ENCODE data around the gene PSD4.

Gene PSD4

DNA sequence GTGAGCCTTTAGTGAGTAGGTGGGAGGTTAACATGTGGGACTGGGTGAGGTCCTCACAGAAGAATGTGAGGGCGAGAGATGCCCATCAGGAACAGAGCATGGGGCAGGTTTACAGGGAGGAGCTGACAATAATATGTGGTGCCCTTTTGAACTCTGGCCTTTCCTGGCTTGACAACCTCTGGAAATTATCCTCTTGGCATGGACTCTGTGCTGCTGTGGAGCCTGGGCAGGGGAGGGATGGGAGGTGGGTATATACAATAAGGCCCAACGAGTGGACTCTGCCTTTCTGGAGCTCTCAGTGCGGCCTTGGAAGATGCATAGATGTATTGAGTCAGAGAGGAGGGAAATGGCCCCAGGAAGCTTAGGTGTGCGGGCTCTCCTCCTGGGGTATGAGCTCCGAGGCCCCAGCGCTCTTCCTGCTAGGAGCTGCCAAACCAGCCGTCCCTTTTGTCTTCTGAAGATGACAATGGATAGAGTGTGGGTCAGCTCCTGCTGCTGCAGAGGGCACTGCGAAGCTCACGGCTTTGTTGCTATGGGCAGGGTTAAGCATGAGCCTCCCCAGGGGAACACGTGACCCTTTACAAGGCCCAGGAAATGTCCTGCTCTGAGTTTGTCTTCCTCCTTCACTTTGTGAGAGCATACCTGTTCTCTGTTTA, 8.7 kb upstream of the PSD4 start:
- Histone ChIP-seq H4K20me1 (ENCODE audit: insufficient read depth, low read length, poor library complexity, severe bottlenecking) (no peaks in the 10 kb centered on the region), H3F3A (ENCODE audit: low read depth) (no peaks in the 10 kb centered on the region), H3K27me3 (ENCODE audit: insufficient read depth, low read length, poor library complexity, severe bottlenecking) (no peaks in the 10 kb centered on the region), H3K79me2 (ENCODE audit: insufficient read depth, low read length) (no peaks in the 10 kb centered on the region), H3K4me2 (ENCODE audit: low read depth, low read length, poor library complexity, severe bottlenecking) (no peak overlapping the region), H3K9ac (ENCODE audit: low read depth, low read length, poor library complexity, severe bottlenecking) (no peak overlapping the region), H3K36me3 (ENCODE audit: insufficient read depth, low read length) (no peaks in the 10 kb centered on the region), H3K4me3 (ENCODE audit: low read length, poor library complexity, severe bottlenecking) (no peak overlapping the region), H3K9me2 (replicated peaks; ENCODE audit: low read depth, low read length) (no peaks in the 10 kb centered on the region), H2AFZ (ENCODE audit: low read length) (no peak overlapping the region), H3K9me3 (ENCODE audit: insufficient read depth, low read depth, low read length) (no peaks in the 10 kb centered on the region), H3K4me1 (ENCODE audit: insufficient read depth, low read length, poor library complexity, severe bottlenecking) (peaks cover 25% of the 10 kb centered on the region)
- TF ChIP-seq EZH2phosphoT487 (IDR thresholded peaks at IDR 0.05; ENCODE audit: borderline replicate concordance): no peak
- TF ChIP-seq, protein P1, sequence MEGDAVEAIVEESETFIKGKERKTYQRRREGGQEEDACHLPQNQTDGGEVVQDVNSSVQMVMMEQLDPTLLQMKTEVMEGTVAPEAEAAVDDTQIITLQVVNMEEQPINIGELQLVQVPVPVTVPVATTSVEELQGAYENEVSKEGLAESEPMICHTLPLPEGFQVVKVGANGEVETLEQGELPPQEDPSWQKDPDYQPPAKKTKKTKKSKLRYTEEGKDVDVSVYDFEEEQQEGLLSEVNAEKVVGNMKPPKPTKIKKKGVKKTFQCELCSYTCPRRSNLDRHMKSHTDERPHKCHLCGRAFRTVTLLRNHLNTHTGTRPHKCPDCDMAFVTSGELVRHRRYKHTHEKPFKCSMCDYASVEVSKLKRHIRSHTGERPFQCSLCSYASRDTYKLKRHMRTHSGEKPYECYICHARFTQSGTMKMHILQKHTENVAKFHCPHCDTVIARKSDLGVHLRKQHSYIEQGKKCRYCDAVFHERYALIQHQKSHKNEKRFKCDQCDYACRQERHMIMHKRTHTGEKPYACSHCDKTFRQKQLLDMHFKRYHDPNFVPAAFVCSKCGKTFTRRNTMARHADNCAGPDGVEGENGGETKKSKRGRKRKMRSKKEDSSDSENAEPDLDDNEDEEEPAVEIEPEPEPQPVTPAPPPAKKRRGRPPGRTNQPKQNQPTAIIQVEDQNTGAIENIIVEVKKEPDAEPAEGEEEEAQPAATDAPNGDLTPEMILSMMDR (conservative IDR thresholded peaks at IDR 0.05; ENCODE audit: low read length): no peak

DNA sequence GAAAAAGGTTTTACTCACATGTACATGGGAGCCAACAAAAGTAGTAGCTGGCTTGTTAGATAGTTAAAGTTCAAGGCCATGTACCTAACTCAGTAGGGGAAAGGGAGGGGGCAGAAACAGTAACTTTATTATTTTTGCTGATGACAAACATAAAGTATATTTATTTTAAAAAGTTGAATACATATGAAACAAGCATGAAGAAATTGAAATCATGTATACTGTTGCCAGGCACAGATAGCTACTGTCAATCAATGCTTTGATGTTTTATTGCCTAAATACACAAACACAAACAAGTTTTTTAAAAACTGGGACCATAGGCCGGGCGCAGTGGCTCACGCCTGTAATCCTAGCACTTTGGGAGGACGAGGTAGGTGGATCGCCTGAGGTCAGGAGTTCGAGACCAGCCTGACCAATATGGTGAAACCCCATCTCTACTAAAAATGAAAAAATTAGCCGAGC, 7.6 kb upstream of the PSD4 start:
- no peaks in the 10 kb centered on the region for H3F3A ChIP-seq (ENCODE audit: low read depth)
- H2AFZ ChIP-seq (ENCODE audit: low read length): no peak overlapping the region
- H3K79me2 ChIP-seq (ENCODE audit: insufficient read depth, low read length): no peaks in the 10 kb centered on the region
- no peaks in the 10 kb centered on the region for H4K20me1 ChIP-seq (ENCODE audit: insufficient read depth, low read length, poor library complexity, severe bottlenecking)
- H3K27me3 ChIP-seq (ENCODE audit: insufficient read depth, low read length, poor library complexity, severe bottlenecking): no peaks in the 10 kb centered on the region
- no peak for TF ChIP-seq EZH2phosphoT487 (IDR thresholded peaks at IDR 0.05; ENCODE audit: borderline replicate concordance)
- TF ChIP-seq, protein P1 (conservative IDR thresholded peaks at IDR 0.05; ENCODE audit: low read length): no peak
- H3K36me3 ChIP-seq (ENCODE audit: insufficient read depth, low read length): no peaks in the 10 kb centered on the region
- no peak overlapping the region for H3K4me3 ChIP-seq (ENCODE audit: low read length, poor library complexity, severe bottlenecking)
- no peak overlapping the region for H3K9ac ChIP-seq (ENCODE audit: low read depth, low read length, poor library complexity, severe bottlenecking)
- no peaks in the 10 kb centered on the region for H3K9me2 ChIP-seq (replicated peaks; ENCODE audit: low read depth, low read length)
- no peak overlapping the region for H3K4me2 ChIP-seq (ENCODE audit: low read depth, low read length, poor library complexity, severe bottlenecking)
- H3K9me3 ChIP-seq (ENCODE audit: insufficient read depth, low read depth, low read length): no peaks in the 10 kb centered on the region
- H3K4me1 ChIP-seq (ENCODE audit: insufficient read depth, low read length, poor library complexity, severe bottlenecking): peaks cover 25% of the 10 kb centered on the region

DNA sequence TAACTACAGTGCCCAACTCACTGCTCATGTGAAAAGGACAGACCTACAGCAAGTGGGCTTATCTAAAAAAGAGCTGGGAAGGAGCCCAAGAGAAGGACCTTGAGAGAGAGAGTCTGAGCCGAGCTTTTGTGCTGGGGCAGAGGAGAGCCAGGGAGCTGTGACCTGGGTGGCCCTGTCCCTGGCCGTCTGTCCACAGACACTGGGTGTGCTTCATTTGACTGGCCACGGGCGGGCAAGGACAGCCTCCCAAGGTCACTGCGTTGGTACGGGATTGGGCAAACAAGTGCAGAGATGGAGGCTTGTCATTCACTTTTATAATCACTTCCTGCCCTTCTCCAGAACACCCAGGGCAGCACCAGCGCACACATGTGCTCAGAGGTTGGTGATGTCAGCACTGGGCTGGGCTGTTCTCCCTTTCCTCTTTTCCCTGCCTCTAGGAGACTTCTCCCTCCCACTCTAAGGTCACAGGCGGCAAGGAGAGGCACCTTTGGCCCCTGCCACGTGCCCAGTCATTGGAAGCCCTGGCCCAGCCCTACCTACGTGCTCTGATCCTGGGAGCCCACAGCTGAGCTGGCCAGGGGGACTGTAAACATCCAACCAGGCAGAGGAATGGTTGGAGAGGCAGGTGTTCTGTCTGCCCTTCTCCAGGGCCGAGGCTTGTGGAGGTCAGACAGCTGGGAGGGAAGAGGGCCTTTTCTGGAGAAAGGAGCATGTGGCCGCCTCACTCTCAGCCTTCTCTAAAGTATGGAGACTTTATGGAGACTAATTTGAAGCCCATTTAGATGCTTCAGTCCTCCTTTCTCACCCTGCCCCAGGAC, 6.4 kb upstream of the PSD4 start:
- H4K20me1 ChIP-seq (ENCODE audit: insufficient read depth, low read length, poor library complexity, severe bottlenecking): no peaks in the 10 kb centered on the region
- H3K9me3 ChIP-seq (ENCODE audit: insufficient read depth, low read depth, low read length): no peaks in the 10 kb centered on the region
- H3K4me2 ChIP-seq (ENCODE audit: low read depth, low read length, poor library complexity, severe bottlenecking): no peak overlapping the region
- no peaks in the 10 kb centered on the region for H3K36me3 ChIP-seq (ENCODE audit: insufficient read depth, low read length)
- no peak overlapping the region for H3K4me3 ChIP-seq (ENCODE audit: low read length, poor library complexity, severe bottlenecking)
- no peak overlapping the region for H3K9ac ChIP-seq (ENCODE audit: low read depth, low read length, poor library complexity, severe bottlenecking)
- H3F3A ChIP-seq (ENCODE audit: low read depth): no peaks in the 10 kb centered on the region
- no peaks in the 10 kb centered on the region for H3K27me3 ChIP-seq (ENCODE audit: insufficient read depth, low read length, poor library complexity, severe bottlenecking)
- no peak for TF ChIP-seq EZH2phosphoT487 (IDR thresholded peaks at IDR 0.05; ENCODE audit: borderline replicate concordance)
- TF ChIP-seq, protein P1 (conservative IDR thresholded peaks at IDR 0.05; ENCODE audit: low read length): no peak
- no peaks in the 10 kb centered on the region for H3K79me2 ChIP-seq (ENCODE audit: insufficient read depth, low read length)
- H3K9me2 ChIP-seq (replicated peaks; ENCODE audit: low read depth, low read length): no peaks in the 10 kb centered on the region
- H3K4me1 ChIP-seq (ENCODE audit: insufficient read depth, low read length, poor library complexity, severe bottlenecking): peaks cover 25% of the 10 kb centered on the region
- no peak overlapping the region for H2AFZ ChIP-seq (ENCODE audit: low read length)

Measured in Loucy (cell line).